Activated CD4-positive, alpha-beta T cell treated with anti-CD3 and anti-CD28 coated beads, Interleukin-2, Interleukin-4, amounts not matched to agents 100 ng/mL and 50 ng/mL, durations not matched to agents 16 hours and 8 hours (primary cell): ENCODE measurements around the gene BHLHE41.
A peak's percentile ranks its signal among the peaks of the same experiment; 100 is the strongest.

Source experiments
- DNase-seq: peaks from one replicate; pipeline ENCODE4 v3.0.0-alpha.2; 2020; ENCODE audit warnings: low spot score

The BHLHE41 gene

DNA sequence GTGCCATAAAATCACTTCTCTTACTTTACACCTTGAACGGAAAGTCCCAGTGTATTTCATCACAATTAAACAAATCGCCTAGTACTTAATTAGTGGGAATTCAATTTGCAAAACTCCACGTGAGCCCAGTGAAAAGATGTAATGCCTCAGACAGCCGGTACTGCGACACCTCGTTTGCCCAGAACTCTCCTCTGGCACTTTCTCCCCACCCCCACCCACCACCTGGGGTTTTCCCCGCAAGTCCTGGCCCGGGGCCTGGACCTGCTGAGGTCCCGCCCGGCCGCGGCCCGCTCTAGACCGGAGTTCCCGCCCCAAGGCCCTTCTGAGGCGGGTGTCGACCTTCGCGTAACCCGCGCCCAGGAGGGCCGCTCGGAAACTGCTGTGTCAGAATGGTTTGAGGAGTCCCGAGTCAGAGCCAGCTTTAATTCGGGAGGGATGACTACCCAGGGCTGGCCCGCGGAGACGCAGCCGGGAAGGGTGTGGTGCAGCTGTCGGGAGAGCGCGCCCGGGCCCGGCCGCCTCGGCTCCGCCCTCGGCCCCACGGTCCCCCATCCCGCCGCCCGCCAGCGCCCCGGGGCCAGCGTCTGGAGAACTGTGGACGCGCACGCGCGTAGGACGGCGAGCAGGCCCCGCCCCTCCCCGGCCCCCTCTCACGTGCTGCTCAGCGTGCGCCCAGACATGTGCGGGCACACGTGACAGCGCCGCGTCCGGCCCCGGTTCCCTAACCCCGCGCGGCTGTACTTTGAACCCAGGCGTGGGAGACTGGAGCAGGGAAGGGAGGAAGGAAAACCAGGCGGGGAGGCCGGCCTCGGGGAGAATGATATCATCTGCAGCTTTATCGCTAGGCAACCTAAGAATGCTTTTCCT is 10.8 kb downstream of the BHLHE41 start:
- DNase-seq: peak; percentile 78

DNA sequence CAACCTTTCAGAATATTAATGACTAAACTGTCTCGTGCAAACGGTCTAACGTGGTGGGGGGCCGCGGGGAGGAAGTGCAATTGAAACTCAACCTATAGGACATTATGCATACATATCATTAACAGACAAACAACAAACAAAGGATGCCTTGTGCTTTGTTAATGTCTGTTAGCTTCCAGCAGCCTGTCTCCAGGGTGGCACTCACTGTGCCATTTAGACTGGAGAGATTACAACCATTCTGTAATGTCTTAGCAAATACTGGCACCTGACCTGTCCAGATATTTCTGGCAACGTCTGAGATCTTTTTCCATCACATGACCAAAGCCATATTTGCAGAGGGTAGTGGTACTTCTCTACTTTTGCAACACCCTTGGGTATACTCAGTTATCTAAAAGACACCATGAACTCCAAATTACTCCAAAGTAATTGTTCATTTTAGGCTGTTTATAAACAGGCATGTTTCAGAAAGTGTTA is 11.6 kb downstream of the BHLHE41 start:
- DNase-seq: no peak

- DNase-seq: no peak
Observed at GRCh38 chr12:26112703-26113147, 12.1 kb downstream of the BHLHE41 start.

DNA sequence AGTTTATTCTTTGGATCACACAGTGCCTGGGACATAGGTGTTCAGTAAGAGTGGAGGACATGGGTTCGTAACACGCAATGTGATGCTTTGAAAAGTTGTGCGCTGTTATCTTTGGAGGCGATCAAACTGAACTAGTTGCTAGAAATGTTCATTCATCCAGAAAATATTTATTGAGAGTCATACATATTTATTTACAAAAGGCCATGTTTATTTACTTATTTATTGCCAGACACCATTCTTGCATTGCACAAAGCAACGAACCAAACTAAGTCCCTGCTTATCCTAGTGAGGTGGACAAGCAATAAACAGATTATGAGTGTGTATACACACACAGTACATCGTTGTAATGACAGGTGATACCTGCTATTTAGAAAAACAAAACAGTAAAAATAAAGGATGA is 12.6 kb downstream of the BHLHE41 start:
- DNase-seq: no peak

DNA sequence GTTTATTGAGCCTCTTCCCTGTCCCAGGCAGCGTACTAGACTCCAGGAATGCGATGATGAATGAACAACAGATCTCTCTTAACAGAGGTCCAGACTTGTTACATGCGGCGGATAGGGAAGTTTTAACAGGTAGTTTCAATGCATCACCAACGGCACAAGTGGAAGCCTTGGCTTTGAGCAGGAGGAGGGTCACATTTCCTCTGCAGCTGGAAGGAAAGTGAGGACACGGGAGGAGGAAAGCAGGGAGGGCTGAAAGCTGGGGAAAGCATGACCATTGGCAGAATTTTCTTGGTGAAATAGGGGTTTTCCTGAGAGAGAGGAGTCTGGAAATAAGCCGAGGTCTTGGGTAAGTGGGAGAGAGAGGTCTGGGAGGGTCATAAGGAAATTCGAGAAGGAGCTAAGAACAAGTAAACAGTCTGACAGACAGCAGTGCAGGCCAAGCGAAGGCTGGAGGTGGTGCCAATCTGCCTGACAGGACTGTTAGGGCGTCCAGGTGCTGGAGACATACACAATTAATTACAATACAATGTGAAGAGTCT is 15.4 kb downstream of the BHLHE41 start:
- DNase-seq: no peak

- DNase-seq: no peak
Observed at GRCh38 chr12:26108915-26109314, 15.9 kb downstream of the BHLHE41 start.

DNA sequence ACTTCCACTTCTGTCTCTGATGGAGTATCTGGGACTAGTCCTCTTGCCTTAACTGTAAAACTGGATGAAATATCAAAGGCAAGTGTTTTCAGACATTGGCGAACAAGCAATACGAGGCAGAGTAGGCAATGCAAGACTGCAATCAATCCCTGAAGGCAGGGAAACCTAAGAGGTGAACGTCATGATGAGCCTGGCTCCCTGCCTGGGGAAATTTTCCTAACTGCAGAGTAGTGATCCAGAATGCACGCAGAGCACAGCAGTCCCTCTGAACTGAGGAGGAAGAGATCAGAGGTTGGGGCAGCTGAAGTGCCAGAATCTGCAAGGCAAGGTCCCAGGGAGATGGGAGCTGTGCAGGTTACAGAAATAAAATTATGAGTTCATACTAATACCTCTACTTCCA is 18.5 kb downstream of the BHLHE41 start:
- DNase-seq: no peak

- no peak for DNase-seq
Observed at GRCh38 chr12:26102953-26103352, 21.9 kb downstream of the BHLHE41 start.

GRCh38 chr12:26101763-26102162 is 23.1 kb downstream of the BHLHE41 start:
- DNase-seq: no peak

DNA sequence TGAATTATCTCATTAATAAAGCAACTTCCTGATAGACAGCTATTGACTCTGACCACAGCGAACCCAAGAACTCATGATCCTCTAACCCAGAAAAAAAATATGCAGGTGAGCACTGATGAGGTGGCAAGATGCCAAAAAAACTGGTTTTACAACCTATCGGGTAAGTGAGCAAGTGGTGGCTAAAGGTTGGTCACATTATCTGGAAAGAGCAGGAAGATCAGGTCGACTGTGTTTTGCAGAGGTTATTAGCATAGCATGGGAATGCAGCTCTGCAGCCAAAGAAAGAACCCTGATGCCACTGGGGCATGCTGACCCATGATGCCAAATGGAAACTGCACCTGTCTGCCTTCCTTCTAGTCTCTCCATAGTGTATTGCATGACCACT is 23.5 kb downstream of the BHLHE41 start:
- DNase-seq: no peak

DNA sequence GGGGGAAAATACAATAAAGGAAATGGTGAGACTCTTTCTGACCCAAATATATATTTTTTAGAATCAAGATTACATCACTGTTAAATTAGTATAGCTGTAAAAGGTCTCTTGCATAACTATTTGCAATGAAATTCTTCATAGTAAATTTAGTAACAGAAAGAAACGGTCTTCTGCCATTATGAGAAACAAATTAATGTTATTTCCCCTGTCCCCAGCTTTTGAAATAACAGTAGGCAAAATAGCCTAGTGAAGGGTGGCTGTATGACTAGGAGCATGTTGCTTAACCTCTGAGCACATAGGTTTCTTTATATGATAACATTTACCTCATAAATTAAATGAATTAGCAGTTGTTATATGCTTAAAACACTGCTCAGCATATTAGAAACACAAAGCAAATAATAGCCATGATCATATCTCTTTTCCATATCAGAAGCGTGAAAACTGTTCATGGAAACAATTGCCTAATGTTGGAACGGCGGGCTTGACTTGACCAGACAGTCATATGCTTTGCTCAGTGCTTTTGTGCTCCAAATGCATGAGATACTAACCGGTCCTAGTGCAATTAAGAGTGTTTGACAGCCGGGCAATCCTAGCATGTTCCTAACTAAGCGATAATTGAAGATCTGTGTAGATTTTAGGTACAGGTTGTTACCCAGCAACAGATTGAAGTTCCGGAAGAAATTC is 24.0 kb downstream of the BHLHE41 start:
- no peak for DNase-seq

- DNase-seq: peak; percentile 63
Observed at GRCh38 chr12:26097046-26097878, 27.6 kb downstream of the BHLHE41 start.

DNA sequence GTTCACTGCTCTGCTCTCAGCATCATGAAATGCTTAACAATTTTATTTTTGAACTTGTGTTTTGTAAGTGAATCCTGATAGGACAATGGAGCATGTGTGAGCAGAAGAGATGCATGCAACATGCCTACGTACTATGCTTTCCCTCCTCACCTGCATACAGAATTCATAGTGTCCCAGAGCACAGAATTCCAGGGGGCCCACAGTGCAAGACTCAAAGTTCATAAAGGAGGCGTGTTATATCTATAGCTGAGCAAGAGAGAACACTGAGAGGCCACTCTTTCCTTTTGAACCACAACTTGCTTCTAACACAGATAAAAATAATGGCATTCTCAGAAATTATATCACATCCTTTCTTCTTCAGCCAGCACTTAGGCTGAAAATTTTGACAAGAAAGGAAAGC is 28.8 kb downstream of the BHLHE41 start:
- DNase-seq: no peak

GRCh38 chr12:26095186-26095585 is 29.7 kb downstream of the BHLHE41 start:
- no peak for DNase-seq

GRCh38 chr12:26092346-26093105 is 32.3 kb downstream of the BHLHE41 start:
- DNase-seq: no peak

GRCh38 chr12:26091822-26092221 is 33.0 kb downstream of the BHLHE41 start:
- no peak for DNase-seq

GRCh38 chr12:26090836-26091510 is 33.9 kb downstream of the BHLHE41 start:
- DNase-seq: no peak

- no peak for DNase-seq
Observed at GRCh38 chr12:26088998-26089397, 35.8 kb downstream of the BHLHE41 start.

DNA sequence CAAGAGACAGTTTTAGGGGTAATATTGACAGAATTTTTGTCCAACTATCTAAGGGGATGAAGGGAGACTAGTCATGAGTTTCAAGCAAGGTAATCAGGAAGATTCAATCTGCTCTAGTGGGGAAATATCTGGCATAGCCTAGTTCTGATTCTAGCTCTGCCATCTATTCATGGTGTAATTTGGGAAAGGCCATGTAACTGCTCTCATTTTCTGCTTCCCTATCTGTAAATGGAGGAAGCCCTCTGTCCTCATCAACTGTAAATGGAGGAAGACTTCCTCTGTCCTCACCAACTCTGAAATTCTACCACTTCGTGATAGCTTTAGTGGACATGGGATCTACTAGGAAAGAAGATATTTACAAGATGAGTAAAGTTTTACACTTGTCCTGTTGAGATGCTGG is 37.9 kb downstream of the BHLHE41 start:
- DNase-seq: no peak

DNA sequence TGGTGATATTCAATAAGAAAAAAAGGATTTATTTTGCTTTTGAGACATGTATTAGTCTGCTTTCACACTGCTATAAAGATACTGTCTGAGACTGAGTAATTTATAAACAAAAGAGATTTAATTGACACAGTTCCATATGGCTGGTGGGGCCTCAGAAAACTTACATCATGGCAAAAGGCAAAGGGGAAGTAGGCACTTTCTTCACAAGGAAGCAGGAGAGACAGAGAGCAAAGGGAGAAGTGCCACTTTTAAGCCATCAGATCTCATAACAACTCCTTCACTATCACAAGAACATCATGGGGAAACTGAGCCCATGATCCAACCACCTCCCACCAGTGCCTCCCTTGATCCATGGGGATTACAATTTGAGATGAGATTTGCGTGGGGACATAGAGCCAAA is 43.9 kb downstream of the BHLHE41 start:
- DNase-seq: no peak
